Thyroid gland (tissue), 4 donors: ENCODE data around the gene SMIM24.

Experiments
- CTCF ChIP-seq, 6 experiments: fragments of 200-600 bp in 3 of 6; fragments of 450-650 bp in 3 of 6; sonication (generic) in 3 of 6; IDR thresholded peaks; one replicate each; pipeline ENCODE4 v1.5.1; 2016 to 2019; ENCODE audit warnings: antibody characterized with exemption in 6 of 6, mild to moderate bottlenecking in 2 of 6, inconsistent platforms in 1 of 6, moderate library complexity in 1 of 6
- POLR2A ChIP-seq, 2 donors: fragments of 450-650 bp; IDR thresholded peaks; one replicate each; pipeline ENCODE4 v1.6.1; 2017; ENCODE audit warnings: antibody characterized with exemption in 2 of 2, mild to moderate bottlenecking in 2 of 2, moderate library complexity in 1 of 2

- TF ChIP-seq CTCF (IDR thresholded peaks at IDR 0.05): no peak
- TF ChIP-seq POLR2A (IDR thresholded peaks at IDR 0.05): no peak
These were observed 34.6 kb upstream of the SMIM24 start for GRCh38 chr19:3514930-3515329.
